ENCODE measurements around the gene CD58.

The CD58 gene

DNA sequence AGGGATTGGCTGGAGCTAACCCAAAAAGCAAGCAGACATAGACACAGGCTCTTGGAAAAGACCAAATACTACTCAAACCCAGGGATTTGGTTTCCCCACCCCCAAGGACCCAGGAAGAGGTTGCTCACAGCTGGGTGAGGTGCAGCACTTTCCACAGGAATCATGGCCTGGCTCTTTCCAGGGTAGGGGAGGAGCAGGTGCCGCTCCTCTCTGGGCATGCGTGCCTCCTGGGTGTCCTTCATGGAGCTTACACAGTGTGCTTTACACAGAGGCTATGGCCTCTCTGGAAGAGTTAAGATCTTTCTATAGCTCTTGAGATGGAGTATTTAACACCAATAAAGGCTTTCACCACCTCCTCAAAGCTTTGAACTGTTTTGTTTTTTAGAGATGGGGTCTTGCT lies 88.3 kb downstream of the CD58 start:
- Histone ChIP-seq H3F3A (ENCODE audit: insufficient read depth) (no peaks in the 10 kb centered on the region), H3K79me2 (ENCODE audit: insufficient read depth, low read length) (no peaks in the 10 kb centered on the region), H3K4me2 (ENCODE audit: low read depth, low read length, poor library complexity, severe bottlenecking) (no peak overlapping the region), H3K36me3 (ENCODE audit: low read length) (no peaks in the 10 kb centered on the region), H3K9me2 (replicated peaks; ENCODE audit: insufficient read depth, low read length) (no peaks in the 10 kb centered on the region), H3K9ac (ENCODE audit: low read length) (no peak overlapping the region), H4K20me1 (ENCODE audit: low read depth, low read length) (no peaks in the 10 kb centered on the region), H3K27ac (ENCODE audit: low read depth, low read length) (no peak overlapping the region), H2AFZ (ENCODE audit: low read depth, low read length, severe bottlenecking) (no peak overlapping the region), H3K4me3 (ENCODE audit: insufficient read depth, low read length, poor library complexity, severe bottlenecking) (no peak overlapping the region), H3K9me3 (ENCODE audit: insufficient read depth, low read length) (no peaks in the 10 kb centered on the region), H3K27me3 (ENCODE audit: low read length) (no peaks in the 10 kb centered on the region)
- no peak for TF ChIP-seq EZH2phosphoT487 (conservative IDR thresholded peaks at IDR 0.05; ENCODE audit: low read length)
- TF ChIP-seq, protein P1, sequence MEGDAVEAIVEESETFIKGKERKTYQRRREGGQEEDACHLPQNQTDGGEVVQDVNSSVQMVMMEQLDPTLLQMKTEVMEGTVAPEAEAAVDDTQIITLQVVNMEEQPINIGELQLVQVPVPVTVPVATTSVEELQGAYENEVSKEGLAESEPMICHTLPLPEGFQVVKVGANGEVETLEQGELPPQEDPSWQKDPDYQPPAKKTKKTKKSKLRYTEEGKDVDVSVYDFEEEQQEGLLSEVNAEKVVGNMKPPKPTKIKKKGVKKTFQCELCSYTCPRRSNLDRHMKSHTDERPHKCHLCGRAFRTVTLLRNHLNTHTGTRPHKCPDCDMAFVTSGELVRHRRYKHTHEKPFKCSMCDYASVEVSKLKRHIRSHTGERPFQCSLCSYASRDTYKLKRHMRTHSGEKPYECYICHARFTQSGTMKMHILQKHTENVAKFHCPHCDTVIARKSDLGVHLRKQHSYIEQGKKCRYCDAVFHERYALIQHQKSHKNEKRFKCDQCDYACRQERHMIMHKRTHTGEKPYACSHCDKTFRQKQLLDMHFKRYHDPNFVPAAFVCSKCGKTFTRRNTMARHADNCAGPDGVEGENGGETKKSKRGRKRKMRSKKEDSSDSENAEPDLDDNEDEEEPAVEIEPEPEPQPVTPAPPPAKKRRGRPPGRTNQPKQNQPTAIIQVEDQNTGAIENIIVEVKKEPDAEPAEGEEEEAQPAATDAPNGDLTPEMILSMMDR (IDR thresholded peaks at IDR 0.05; ENCODE audit: insufficient read depth, low read length, poor library complexity, severe bottlenecking): no peak

DNA sequence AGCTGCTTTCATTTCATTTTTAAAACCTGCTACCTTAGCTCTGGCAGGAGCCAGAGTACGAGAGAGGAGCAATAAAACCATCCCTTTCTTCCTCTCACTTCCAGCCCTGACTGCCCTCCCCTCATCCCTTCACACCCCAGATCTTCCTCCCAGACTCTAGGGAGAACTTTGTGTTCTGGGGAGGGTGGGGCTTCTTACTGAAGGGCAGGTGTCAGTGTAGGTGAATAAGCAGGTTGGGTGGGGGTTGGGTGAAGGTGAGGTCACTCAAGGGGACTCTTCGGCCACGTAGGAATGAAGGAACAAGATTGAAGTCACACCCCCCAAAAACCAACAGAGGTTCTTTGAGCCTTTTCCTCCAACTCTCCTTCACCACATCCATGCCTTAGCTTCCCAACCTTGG lies 88.9 kb downstream of the CD58 start:
- Histone ChIP-seq H3K79me2 (ENCODE audit: insufficient read depth, low read length) (no peaks in the 10 kb centered on the region), H3K27ac (ENCODE audit: low read depth, low read length) (no peak overlapping the region), H3K9me2 (replicated peaks; ENCODE audit: insufficient read depth, low read length) (no peaks in the 10 kb centered on the region), H3F3A (ENCODE audit: insufficient read depth) (no peaks in the 10 kb centered on the region), H3K36me3 (ENCODE audit: low read length) (no peaks in the 10 kb centered on the region), H3K9me3 (ENCODE audit: insufficient read depth, low read length) (no peaks in the 10 kb centered on the region), H3K4me3 (ENCODE audit: insufficient read depth, low read length, poor library complexity, severe bottlenecking) (no peak overlapping the region), H3K9ac (ENCODE audit: low read length) (no peak overlapping the region), H4K20me1 (ENCODE audit: low read depth, low read length) (no peaks in the 10 kb centered on the region), H3K4me2 (ENCODE audit: low read depth, low read length, poor library complexity, severe bottlenecking) (no peak overlapping the region), H3K27me3 (ENCODE audit: low read length) (no peaks in the 10 kb centered on the region), H2AFZ (ENCODE audit: low read depth, low read length, severe bottlenecking) (no peak overlapping the region)
- TF ChIP-seq, protein P1 (IDR thresholded peaks at IDR 0.05; ENCODE audit: insufficient read depth, low read length, poor library complexity, severe bottlenecking): no peak
- TF ChIP-seq EZH2phosphoT487 (conservative IDR thresholded peaks at IDR 0.05; ENCODE audit: low read length): no peak

DNA sequence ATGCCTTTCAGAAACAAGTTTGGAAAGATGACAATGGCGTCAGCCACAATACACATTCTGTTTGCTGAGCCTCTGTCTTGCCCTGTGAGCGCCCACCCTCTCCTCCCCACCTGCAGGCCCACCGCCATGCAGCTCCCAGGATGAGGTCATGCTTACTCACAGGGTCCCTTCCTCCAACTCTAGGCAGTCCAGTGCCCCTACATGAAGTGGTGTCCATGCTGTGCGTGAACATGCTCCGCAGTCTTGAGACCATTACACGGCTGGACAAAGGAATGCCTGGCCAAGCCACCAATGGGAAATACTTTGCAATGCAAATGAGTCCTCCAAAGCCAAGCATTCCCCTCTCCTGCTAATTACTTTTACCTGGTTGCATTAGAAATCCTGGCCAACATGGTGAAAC lies 92.2 kb downstream of the CD58 start:
- H2AFZ ChIP-seq (ENCODE audit: low read depth, low read length, severe bottlenecking): no peak overlapping the region
- no peaks in the 10 kb centered on the region for H4K20me1 ChIP-seq (ENCODE audit: low read depth, low read length)
- H3K9me2 ChIP-seq (replicated peaks; ENCODE audit: insufficient read depth, low read length): no peaks in the 10 kb centered on the region
- no peak overlapping the region for H3K4me2 ChIP-seq (ENCODE audit: low read depth, low read length, poor library complexity, severe bottlenecking)
- no peaks in the 10 kb centered on the region for H3K79me2 ChIP-seq (ENCODE audit: insufficient read depth, low read length)
- H3K9me3 ChIP-seq (ENCODE audit: insufficient read depth, low read length): no peaks in the 10 kb centered on the region
- no peak overlapping the region for H3K27ac ChIP-seq (ENCODE audit: low read depth, low read length)
- H3F3A ChIP-seq (ENCODE audit: insufficient read depth): no peaks in the 10 kb centered on the region
- H3K4me3 ChIP-seq (ENCODE audit: insufficient read depth, low read length, poor library complexity, severe bottlenecking): no peak overlapping the region
- H3K27me3 ChIP-seq (ENCODE audit: low read length): no peaks in the 10 kb centered on the region
- no peak overlapping the region for H3K9ac ChIP-seq (ENCODE audit: low read length)
- no peaks in the 10 kb centered on the region for H3K36me3 ChIP-seq (ENCODE audit: low read length)
- TF ChIP-seq, protein P1 (IDR thresholded peaks at IDR 0.05; ENCODE audit: insufficient read depth, low read length, poor library complexity, severe bottlenecking): no peak
- TF ChIP-seq EZH2phosphoT487 (conservative IDR thresholded peaks at IDR 0.05; ENCODE audit: low read length): no peak
